Fibroblast of skin of right quadriceps (primary cell): Measurements from ENCODE around the gene ALG14.
"Not testable (repeated sequence)": the region's sequence is repeated elsewhere in the genome, so short reads cannot be mapped to it uniquely, and the experiment has no call there.

ENCODE experiments used
- DNase-seq: peaks from one replicate; pipeline ENCODE4 v3.0.0-alpha.2; 2013

Gene ALG14

DNA sequence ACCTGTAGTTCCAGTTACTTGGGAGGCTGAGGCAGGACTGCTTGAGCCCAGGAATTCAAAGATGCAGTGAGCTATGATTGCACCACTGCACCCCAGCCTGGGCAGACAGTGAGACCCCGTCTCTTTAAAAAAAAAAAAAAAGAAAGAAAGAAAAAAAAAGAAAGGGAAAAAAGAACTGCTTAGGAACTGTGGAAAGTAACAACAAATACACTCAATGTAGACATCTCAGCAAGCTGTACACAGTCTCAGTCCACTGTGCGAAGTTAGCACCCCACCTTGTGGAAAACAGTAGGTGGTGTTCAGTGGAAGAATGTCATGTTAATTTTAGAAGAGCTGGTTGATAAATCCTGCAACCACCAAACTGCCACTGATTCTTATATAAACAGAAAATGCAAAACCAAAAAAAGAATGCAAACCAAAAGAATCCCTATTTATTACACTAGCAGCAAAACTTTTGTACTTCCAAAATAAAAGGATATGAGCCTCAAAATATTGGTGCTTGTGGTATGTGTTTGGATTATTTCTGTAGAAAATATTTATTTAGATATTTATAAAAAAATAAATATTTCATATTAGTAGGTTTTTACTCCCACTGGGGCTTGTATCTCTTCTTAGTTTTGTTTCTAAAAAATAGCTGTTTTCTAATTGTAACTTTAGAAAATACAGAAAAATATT lies 31.1 kb downstream of the ALG14 start:
- DNase-seq = peak; percentile 85

- DNase-seq = no peak
Measured at GRCh38 chr1:95040032-95040525, 32.7 kb downstream of the ALG14 start.

DNA sequence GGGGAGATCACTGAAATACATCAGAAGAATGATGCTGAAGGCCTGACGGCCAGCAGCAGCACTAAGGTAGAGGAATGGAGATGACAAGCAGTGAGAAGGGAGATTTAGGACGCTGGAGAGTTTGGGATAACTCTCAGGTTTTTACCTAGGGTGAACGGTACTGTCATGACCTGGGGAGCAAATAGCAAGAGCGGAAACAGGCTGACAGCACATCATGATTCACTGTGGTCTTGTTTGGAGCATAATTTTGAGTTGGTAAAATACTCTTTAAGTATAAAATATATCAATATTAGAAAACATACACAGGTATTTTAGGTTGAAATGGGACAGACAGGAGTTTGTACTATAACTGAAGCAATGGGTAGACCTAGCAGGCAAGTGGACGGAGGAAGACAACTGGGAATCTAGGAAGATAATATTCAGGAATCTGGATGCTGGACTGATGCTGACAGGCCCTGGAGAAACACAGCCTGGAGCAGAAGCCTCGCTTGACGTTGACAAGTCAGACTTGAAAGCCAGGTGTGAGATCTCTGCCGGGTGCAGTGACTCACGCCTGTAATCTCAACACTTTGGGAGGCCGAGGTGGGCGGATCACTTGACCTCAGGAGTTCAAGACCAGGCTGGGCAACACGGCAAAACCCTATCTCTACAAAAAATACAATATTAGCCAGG lies 33.3 kb downstream of the ALG14 start:
- no peak for DNase-seq

GRCh38 chr1:95035536-95035935 lies 37.2 kb downstream of the ALG14 start:
- peak; percentile 96 for DNase-seq

GRCh38 chr1:95034506-95034905 lies 38.2 kb downstream of the ALG14 start:
- peak; percentile 44 for DNase-seq

- DNase-seq = peak; percentile 57
Measured at GRCh38 chr1:95033843-95034242, 38.9 kb downstream of the ALG14 start.

DNA sequence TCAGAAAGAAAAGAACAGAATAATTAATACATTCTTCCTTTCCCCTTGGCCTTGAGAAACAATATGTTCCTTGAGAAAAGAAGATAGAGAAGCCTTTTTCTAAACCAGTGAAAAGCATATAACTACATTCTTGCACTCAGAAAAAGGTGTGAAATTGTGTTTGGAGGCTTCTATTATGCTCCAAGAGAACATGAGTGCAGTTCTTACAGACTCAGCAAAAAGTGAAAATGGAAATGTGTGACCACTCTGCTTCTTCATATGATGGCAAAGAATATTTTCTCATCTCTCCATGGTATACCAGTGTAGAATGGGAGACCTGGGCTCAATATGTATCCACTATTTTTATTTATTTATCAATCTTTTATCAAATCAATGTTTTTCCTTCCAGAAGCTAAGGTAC lies 43.2 kb downstream of the ALG14 start:
- no peak for DNase-seq

DNA sequence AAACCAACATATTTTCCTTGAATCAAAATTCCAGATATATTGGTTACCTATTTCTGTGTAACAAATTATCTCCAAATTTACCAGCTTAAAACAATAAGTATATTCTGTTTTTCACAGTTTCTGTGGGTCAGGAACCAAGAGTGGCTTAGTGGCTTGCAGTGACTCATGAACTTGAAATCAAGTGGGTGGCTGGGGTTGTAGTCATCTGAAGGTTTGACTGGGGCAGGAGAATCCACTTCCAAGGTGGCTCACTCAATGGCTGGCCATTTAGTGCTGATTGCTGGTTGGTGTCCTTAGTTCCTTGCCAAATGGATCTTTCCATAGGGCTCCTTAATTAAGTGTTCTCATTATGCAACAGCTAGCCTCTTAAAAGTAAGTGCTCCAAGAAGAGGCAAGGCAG lies 43.8 kb downstream of the ALG14 start:
- no peak for DNase-seq

GRCh38 chr1:95027046-95027445 lies 45.7 kb downstream of the ALG14 start:
- DNase-seq = peak; percentile 57

DNA sequence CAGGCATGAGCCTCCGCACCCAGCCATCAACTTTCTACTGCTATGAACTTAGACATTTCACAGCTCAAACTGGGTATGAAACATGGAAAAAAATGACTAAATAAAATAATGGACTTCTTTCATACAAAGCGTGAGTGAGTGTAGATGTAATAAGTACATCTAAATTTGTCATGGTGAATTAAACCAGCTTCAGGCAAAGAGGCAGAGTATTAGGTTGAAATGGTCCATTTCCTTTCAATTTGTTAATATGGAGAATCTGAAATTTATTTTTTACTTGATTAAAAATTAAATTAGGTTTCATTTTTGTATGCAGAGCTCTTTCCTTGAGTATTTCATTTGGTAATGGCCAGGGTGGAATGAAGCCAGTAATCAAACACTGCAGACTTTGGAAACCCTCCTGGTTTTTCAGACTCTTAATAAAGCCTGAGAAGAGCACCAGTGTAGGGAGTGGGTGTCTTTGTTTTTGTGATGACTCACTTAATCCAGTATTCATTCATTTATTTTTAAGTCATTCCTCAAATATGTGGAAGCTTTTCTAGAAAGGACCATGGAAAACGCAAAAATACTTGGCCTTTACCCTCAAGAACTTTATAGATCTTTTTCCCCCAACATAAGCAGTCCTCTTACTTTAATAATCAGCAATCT lies 49.2 kb downstream of the ALG14 start:
- DNase-seq = peak; percentile 87

- DNase-seq = no peak
Measured at GRCh38 chr1:95022644-95022926, 50.2 kb downstream of the ALG14 start.

- no peak for DNase-seq
Measured at GRCh38 chr1:95021805-95022643, 50.7 kb downstream of the ALG14 start.

DNA sequence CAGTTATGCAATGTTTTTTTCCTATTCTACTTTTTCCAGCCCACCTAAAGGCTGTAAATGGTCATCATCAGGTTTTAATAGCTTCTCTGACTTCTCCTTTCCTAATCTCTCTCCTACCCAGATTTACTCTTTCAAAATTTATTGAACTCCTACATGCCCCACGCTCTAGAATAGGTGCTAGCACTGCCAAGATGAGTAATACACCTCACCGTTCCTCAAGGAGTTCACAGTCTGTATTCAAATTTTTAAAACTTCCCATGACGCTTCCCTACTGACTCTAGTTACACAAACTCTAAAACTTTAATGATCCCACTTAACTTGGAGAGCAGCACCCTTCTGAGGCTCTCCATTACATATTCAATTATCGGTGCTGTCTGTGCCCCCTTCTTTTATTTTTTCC lies 51.6 kb downstream of the ALG14 start:
- DNase-seq = no peak

GRCh38 chr1:95019466-95019865 lies 53.3 kb downstream of the ALG14 start:
- DNase-seq = not testable (repeated sequence)

DNA sequence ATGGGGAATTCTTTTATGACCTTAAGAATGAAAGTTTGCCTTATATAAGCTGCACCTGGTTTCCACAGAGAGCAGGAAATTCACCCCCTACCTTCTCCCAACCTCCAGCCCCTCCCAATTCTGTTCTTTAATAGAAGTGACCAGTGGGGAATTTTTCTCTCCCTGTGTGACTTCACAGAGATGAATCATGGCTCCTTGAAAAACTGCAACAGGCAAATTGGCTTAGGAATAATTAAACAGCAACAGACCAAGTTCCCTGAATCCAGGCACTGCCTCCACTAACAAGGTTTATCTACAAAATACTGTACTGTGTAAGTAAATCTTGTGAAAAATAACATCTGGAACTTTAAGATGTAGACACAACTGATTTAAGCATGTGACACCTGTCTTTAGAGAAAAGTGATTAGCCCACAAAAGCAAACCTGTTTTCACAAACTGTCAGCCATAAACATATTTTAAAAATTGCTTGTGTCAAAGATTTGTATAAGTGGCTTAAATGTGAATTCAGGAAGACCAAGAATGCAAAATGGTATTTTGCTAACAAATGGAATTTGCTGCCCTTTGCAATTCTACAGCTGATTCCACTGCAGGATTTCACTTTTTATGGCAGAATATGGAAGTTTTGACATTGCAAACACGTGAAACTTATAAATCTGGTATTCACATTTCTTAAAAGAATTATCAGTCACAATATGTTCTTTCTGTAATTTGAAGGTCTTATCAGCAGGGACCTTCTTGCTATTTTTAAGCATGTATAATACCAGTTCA lies 54.0 kb downstream of the ALG14 start:
- peak; percentile 42 for DNase-seq

DNA sequence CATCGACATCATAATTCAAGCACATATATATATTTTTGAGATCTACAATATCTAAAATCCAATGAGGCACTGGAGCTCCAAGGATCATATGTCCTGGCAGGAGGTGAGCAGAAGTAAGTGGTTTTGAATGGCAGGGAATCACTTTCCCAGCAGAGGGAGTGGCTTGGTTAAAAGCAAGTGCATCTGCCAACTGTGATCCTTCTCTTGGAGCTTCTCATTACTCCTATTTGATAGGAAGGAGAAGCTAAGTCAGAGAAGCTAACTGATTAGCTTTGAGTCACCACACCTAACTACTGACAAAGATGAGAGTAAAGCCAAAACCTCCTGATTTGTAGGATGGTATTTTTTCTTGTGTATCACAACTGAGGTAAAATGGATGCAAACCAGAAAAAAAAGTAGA lies 55.0 kb downstream of the ALG14 start:
- no peak for DNase-seq

DNA sequence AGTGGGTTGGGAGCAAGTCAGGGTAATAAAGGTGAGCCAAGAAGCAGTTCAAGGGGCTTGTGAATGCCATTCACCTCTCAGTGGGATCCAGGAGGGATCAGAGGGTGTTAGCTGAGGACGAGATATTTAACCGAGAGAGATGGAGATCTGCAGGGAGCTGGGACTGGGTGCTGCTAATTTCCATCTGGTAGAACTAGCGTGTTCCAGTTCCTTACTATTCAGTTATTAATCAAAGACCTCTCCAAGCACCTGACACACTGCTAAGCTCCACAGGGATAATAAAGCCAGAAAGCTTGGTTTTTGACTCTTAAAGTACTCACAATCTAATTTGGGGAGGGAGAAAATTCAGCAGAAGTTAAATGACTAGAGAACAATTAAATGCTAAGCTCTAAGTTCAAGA lies 57.7 kb downstream of the ALG14 start:
- DNase-seq = no peak

GRCh38 chr1:95013950-95014574 lies 58.7 kb downstream of the ALG14 start:
- DNase-seq = peak; percentile 71

- DNase-seq = peak; percentile 97
Measured at GRCh38 chr1:95012389-95012788, 60.4 kb downstream of the ALG14 start.

DNA sequence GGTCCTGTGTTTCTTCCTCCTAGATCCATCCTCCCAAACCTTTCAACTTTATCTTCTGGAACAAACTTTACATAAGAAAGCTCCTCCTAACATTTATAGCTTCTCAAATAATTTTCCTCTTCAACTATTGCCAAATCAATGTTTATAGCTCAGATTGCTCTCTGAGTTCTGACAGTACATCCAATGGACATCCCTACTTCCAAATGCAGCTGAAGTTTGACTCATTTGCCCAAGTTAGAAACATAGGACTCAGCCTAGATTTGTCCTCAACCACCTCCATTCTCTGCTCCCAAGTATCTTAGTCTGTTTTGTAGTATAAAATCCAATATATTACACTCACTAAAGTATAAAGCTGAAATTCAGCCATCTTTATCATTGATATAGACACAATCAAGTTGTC lies 62.6 kb downstream of the ALG14 start:
- DNase-seq = no peak

DNA sequence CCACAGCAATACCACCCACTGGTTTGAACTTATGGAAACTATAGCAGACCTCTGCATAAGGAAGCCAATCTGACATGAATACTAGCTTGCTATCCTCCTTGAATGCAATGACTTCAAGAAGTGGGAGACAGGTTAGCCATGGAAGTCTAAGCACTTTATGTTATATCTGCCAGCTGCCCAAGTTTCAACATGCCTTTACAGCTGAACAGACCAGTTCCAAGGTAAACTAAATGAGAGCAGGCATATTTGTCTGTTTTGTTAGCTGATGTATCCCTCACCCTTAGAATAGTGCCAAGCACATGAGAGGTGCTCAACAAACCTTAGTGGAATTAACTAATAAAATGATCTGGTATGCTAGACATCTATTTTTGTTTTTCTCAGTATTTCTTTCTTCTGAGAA lies 65.1 kb downstream of the ALG14 start:
- no peak for DNase-seq

GRCh38 chr1:95006681-95007080 lies 66.1 kb downstream of the ALG14 start:
- DNase-seq = peak; percentile 85
